OCI-LY1 (cell line): Measurements from ENCODE around the gene IL2.

Experiments
- H2AFZ ChIP-seq: fragments of 200-600 bp; sonication (generic), shearing (Covaris generic); 2 replicates; pipeline ENCODE4 v1.6.0; 2014; ENCODE audit warnings: antibody characterized with exemption, mild to moderate bottlenecking, low read length
- H3F3A ChIP-seq: fragments of 200-600 bp; sonication (generic), shearing (Covaris generic); 2 replicates; pipeline ENCODE4 v1.6.0; 2014; ENCODE audit warnings: mild to moderate bottlenecking, antibody characterized with exemption, low read length, moderate library complexity; ENCODE audit not compliant: insufficient read depth
- H3K27ac ChIP-seq: fragments of 200-600 bp; sonication (generic); 2 replicates; pipeline ENCODE4 v1.5.1; 2014; ENCODE audit warnings: low read length, mixed run types, mild to moderate bottlenecking, low read depth; ENCODE audit not compliant: poor library complexity, severe bottlenecking
- H3K27me3 ChIP-seq: fragments of 200-600 bp; sonication (generic); 2 replicates; pipeline ENCODE4 v1.6.0; 2014; ENCODE audit warnings: antibody characterized with exemption, mild to moderate bottlenecking, low read length, moderate library complexity; ENCODE audit not compliant: insufficient read depth
- H3K36me3 ChIP-seq: fragments of 200-600 bp; sonication (generic); 2 replicates; pipeline ENCODE4 v1.6.1; 2014; ENCODE audit warnings: mild to moderate bottlenecking, antibody characterized with exemption, low read length, moderate library complexity, mixed read lengths; ENCODE audit not compliant: insufficient read depth
- H3K4me1 ChIP-seq: fragments of 200-600 bp; sonication (generic); 2 replicates; pipeline ENCODE4 v1.5.1; 2014; ENCODE audit warnings: mild to moderate bottlenecking, low read length, moderate library complexity; ENCODE audit not compliant: insufficient read depth, severe bottlenecking
- H3K4me2 ChIP-seq: fragments of 200-600 bp; sonication (generic), shearing (Covaris generic); 2 replicates; pipeline ENCODE4 v1.6.1; 2014; ENCODE audit warnings: low read length
- H3K4me3 ChIP-seq: fragments of 200-600 bp; sonication (generic); 2 replicates; pipeline ENCODE4 v1.5.1; 2014; ENCODE audit warnings: low read length, low read depth, mild to moderate bottlenecking, mixed read lengths; ENCODE audit not compliant: poor library complexity, severe bottlenecking
- H3K79me2 ChIP-seq: fragments of 200-600 bp; shearing (Covaris generic); 2 replicates; pipeline ENCODE4 v1.6.1; 2016; ENCODE audit warnings: mixed run types, low read length, mixed read lengths; ENCODE audit not compliant: insufficient read depth
- H3K9ac ChIP-seq: fragments of 200-600 bp; sonication (generic), shearing (Covaris generic); 2 replicates; pipeline ENCODE4 v1.6.1; 2014; ENCODE audit warnings: mild to moderate bottlenecking, low read length, mixed read lengths
- H3K9me2 ChIP-seq: fragments of 200-600 bp; sonication (generic), shearing (Covaris generic); 2 replicates; pipeline ENCODE4 v1.6.1; 2014; ENCODE audit warnings: low read depth, mild to moderate bottlenecking, low read length, mixed read lengths
- H3K9me3 ChIP-seq: fragments of 200-600 bp; shearing (Covaris generic); 2 replicates; pipeline ENCODE4 v1.6.1; 2014; ENCODE audit warnings: low read length, mixed read lengths
- H4K20me1 ChIP-seq: fragments of 200-600 bp; sonication (generic), shearing (Covaris generic); 2 replicates; pipeline ENCODE4 v1.6.0; 2016; ENCODE audit warnings: mild to moderate bottlenecking, low read length; ENCODE audit not compliant: insufficient read depth
- EZH2 ChIP-seq: fragments of 200-600 bp; sonication (generic), shearing (Covaris generic); IDR thresholded peaks from 2 replicates; pipeline ENCODE4 v1.8.0; 2017; ENCODE audit warnings: borderline replicate concordance, mixed run types, mild to moderate bottlenecking, antibody characterized with exemption, low read length, moderate library complexity, mixed read lengths
- TF ChIP-seq, protein P1 (sequence below): fragments of 200-600 bp; sonication (generic), shearing (Covaris generic); IDR thresholded peaks from 2 replicates; pipeline ENCODE4 v1.5.1; 2017; ENCODE audit warnings: mild to moderate bottlenecking, antibody characterized with exemption, low read length, moderate library complexity, mixed read lengths

The IL2 gene

DNA sequence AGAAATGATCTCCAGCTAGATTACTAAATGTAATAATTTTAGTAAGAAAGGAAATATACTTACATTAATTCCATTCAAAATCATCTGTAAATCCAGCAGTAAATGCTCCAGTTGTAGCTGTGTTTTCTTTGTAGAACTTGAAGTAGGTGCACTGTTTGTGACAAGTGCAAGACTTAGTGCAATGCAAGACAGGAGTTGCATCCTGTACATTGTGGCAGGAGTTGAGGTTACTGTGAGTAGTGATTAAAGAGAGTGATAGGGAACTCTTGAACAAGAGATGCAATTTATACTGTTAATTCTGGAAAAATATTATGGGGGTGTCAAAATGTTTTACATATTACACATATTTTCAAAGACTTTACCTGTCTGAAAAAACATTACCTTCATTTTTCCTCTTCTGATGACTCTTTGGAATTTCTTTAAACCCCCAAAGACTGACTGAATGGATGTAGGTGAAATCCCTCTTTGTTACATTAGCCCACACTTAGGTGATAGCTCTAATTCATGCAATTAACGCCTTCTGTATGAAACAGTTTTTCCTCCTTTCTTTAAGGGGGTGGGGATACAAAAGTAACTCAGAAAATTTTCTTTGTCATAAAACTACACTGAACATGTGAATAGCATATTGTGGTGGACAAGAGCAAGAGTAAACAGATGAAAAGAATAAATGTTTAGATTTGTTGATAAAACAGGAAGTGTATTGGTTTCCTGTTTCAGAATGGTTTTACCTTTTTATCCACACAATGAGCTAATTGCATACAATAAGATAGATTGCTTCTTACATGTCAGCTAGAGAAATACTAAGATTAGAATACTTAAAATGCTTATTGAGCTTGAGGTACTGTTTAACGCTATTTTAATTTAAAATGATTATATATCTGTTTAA, at the start of gene IL2:
TSS of gene IL2 (minus strand) at position 495 of the 886 bp plus-strand sequence. CDS start at position 210, 285 bp downstream.
- no peaks in the 10 kb centered on the region for H3K79me2 ChIP-seq
- H3K9ac ChIP-seq = no peak within 1 kb of the TSS
- H3K27me3 ChIP-seq = no peaks in the 10 kb centered on the region
- no peak within 1 kb of the TSS for H2AFZ ChIP-seq
- no peaks in the 10 kb centered on the region for H3K36me3 ChIP-seq
- H3K27ac ChIP-seq = no peak within 1 kb of the TSS
- no peak for TF ChIP-seq EZH2
- TF ChIP-seq, protein P1, sequence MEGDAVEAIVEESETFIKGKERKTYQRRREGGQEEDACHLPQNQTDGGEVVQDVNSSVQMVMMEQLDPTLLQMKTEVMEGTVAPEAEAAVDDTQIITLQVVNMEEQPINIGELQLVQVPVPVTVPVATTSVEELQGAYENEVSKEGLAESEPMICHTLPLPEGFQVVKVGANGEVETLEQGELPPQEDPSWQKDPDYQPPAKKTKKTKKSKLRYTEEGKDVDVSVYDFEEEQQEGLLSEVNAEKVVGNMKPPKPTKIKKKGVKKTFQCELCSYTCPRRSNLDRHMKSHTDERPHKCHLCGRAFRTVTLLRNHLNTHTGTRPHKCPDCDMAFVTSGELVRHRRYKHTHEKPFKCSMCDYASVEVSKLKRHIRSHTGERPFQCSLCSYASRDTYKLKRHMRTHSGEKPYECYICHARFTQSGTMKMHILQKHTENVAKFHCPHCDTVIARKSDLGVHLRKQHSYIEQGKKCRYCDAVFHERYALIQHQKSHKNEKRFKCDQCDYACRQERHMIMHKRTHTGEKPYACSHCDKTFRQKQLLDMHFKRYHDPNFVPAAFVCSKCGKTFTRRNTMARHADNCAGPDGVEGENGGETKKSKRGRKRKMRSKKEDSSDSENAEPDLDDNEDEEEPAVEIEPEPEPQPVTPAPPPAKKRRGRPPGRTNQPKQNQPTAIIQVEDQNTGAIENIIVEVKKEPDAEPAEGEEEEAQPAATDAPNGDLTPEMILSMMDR = no peak
- H4K20me1 ChIP-seq = no peaks in the 10 kb centered on the region
- H3F3A ChIP-seq = no peaks in the 10 kb centered on the region
- no peak within 1 kb of the TSS for H3K4me3 ChIP-seq
- no peak within 1 kb of the TSS for H3K4me2 ChIP-seq
- no peaks in the 10 kb centered on the region for H3K4me1 ChIP-seq
- no peaks in the 10 kb centered on the region for H3K9me3 ChIP-seq
- no peaks in the 10 kb centered on the region for H3K9me2 ChIP-seq

DNA sequence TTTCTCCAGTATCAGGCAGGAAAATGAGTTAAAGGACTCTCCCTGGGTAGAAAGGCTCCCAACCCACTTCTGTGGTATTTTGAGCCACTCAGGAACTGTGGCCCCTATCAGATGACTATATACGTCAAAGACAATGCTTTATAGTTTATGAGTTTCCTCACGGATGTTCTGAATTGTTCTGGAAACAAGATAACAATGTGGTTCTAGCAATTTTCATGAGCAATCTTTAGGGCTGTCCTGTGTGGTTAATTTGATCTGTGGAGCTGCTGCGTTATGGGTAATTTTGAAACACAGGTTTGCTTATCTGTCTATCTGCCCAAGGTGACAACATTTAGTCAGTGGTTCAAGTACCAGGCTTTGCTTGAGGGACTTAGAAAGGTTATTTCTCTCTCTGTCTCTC, 46.7 kb upstream of the IL2 start:
- H3K27me3 ChIP-seq = no peaks in the 10 kb centered on the region
- H3K27ac ChIP-seq = no peak overlapping the region
- no peaks in the 10 kb centered on the region for H3K9me3 ChIP-seq
- no peaks in the 10 kb centered on the region for H3K79me2 ChIP-seq
- no peaks in the 10 kb centered on the region for H3K4me1 ChIP-seq
- H3K4me3 ChIP-seq = no peak overlapping the region
- no peaks in the 10 kb centered on the region for H3K36me3 ChIP-seq
- no peak overlapping the region for H3K4me2 ChIP-seq
- H3K9me2 ChIP-seq = no peaks in the 10 kb centered on the region
- H3F3A ChIP-seq = no peaks in the 10 kb centered on the region
- no peaks in the 10 kb centered on the region for H4K20me1 ChIP-seq
- no peak overlapping the region for H3K9ac ChIP-seq
- H2AFZ ChIP-seq = no peak overlapping the region
- TF ChIP-seq, protein P1 = no peak
- TF ChIP-seq EZH2 = no peak

DNA sequence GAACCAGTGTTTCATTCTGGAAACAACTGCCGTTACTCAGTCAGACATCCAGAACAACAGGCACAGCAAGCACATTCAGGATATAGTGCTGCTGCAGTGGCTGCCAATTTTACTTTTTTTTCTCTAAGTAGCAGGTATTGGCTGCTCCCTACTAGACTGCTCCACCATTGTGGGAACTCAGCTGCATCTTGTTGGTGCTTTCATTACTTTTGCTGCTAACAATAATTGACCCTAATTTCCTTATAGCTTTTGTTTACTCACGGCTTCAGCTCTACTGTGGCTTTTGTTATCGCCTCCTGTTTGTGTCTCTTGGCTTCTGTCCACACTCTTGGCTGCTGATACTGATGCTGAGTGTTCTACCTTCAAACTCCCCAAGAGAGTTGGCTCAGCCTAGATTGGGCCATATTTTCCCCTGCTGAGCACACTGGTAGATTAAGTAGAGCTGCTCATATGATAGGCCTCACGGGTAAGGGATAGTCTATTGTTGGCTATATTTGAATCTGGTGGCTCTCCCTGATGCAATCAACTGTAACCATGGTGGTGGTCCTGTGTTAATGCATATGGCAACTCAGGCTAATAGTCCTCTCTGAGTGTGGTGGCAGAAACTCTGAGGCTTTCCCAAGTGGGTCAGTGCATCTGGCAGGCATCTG, 44.5 kb upstream of the IL2 start:
- TF ChIP-seq, protein P1 = no peak
- TF ChIP-seq EZH2 = no peak
- Histone ChIP-seq H3K27me3 (no peaks in the 10 kb centered on the region), H3K9me2 (no peaks in the 10 kb centered on the region), H3K4me2 (no peak overlapping the region), H3K79me2 (no peaks in the 10 kb centered on the region), H2AFZ (no peak overlapping the region), H3K4me1 (no peaks in the 10 kb centered on the region), H3K9ac (no peak overlapping the region), H3F3A (no peaks in the 10 kb centered on the region), H3K36me3 (no peaks in the 10 kb centered on the region), H3K9me3 (no peaks in the 10 kb centered on the region), H4K20me1 (no peaks in the 10 kb centered on the region), H3K4me3 (no peak overlapping the region), H3K27ac (no peak overlapping the region)
